Aorta (tissue), 5 donors: Measurements from ENCODE around the gene PGP. TPM values are rescaled to one million over a fixed set of nuclear protein-coding genes. Genes with fewer than 3 reads are reported as not detected.

Source experiments
- ATAC-seq: fragments of 200-7000 bp; cut with Tn5 transposase; one replicate; pipeline ENCODE4 v1.9.1; 2022; ENCODE audit warnings: moderate library complexity; ENCODE audit not compliant: low FRiP score
- DNase-seq, 2 donors: peaks; one replicate each; pipeline ENCODE4 v3.0.0-alpha.2; 2020
- H3K27ac ChIP-seq, 2 donors: one replicate each; pipeline ENCODE4 v1.5.1; 2013; ENCODE audit warnings: low read length in 2 of 2, mild to moderate bottlenecking in 2 of 2, moderate library complexity in 2 of 2, control low read depth in 1 of 2, inconsistent platforms in 1 of 2, low read depth in 1 of 2
- H3K27me3 ChIP-seq, 2 donors: one replicate each; pipeline ENCODE4 v1.6.1; 2013; ENCODE audit warnings: control low read depth in 1 of 2, low read length in 1 of 2, mild to moderate bottlenecking in 1 of 2, moderate library complexity in 1 of 2; ENCODE audit not compliant: insufficient read depth in 2 of 2, control insufficient read depth in 1 of 2
- H3K36me3 ChIP-seq, 2 donors: one replicate each; pipeline ENCODE4 v1.6.1; 2013; ENCODE audit warnings: control low read depth in 1 of 2, low read length in 1 of 2, mild to moderate bottlenecking in 1 of 2; ENCODE audit not compliant: insufficient read depth in 2 of 2, control insufficient read depth in 1 of 2
- H3K4me1 ChIP-seq, 2 donors: one replicate each; pipeline ENCODE4 v1.6.1; 2013; ENCODE audit warnings: low read length in 2 of 2, control low read depth in 1 of 2, mild to moderate bottlenecking in 1 of 2, moderate library complexity in 1 of 2; ENCODE audit not compliant: insufficient read depth in 2 of 2, control insufficient read depth in 1 of 2
- H3K4me3 ChIP-seq, 2 donors: one replicate each; pipeline ENCODE4 v1.5.1; 2013; ENCODE audit warnings: low read length in 2 of 2, control low read depth in 1 of 2, mild to moderate bottlenecking in 1 of 2
- H3K9me3 ChIP-seq: one replicate; pipeline ENCODE4 v1.6.1; 2013; ENCODE audit warnings: mild to moderate bottlenecking, low read length; ENCODE audit not compliant: control insufficient read depth
- WGBS, 2 donors: extraction: QIAGEN DNeasy Blood & Tissue Kit; methylation state at CpG; one replicate each; pipeline ENCODE4 v1.1.7; 2013; 5-methylcytosine and 5-hydroxymethylcytosine counted together
- intact Hi-C, 2 donors: fragments of 100-400 bp; cut with DNase I; formaldehyde crosslinking; loops; one replicate each; pipeline versions ENCODE4 v1.14.2 to v1.15.0; 2022
- polyA plus RNA-seq, 2 donors: library from polyadenylated mRNA; stranded (reverse); fragments of 200-250 nt; gene quantifications; one replicate each; pipeline ENCODE4 v1.2.3, GENCODE V29; 2013
- total RNA-seq, 2 donors: library from RNA; stranded (reverse); fragmentation: NEBNext Ultra II Directional; extraction: Animal tissue kit (Norgen Biotek cat#: 25700); gene quantifications; one replicate each; pipeline ENCODE4 v1.2.1, GENCODE V29; 2021
- donor health status: healthy with polysubstance abuse.
- donor health status: Bipolar disorder and iron deficiency.
- donor health status: DM: no; HTN: no; CAD: no.
- donor health status: DM: no; HTN: no; CAD: no.
- donor health status: DM: yes; HTN: yes; CAD: no.

Gene PGP
- total and polyA plus RNA-seq, 4 donors = 7.3 to 15.4 (median 9.0) TPM

- no peaks in the 10 kb centered on the region for H3K9me3 ChIP-seq
- H3K4me1 ChIP-seq = no peaks in the 10 kb centered on the region
- no peaks in the 10 kb centered on the region for H3K27me3 ChIP-seq
- ATAC-seq = no peak
- no peak for DNase-seq
- H3K4me3 ChIP-seq = no peak overlapping the region
- peaks cover 0 to 9% of the 10 kb centered on the region in 2 donors for H3K36me3 ChIP-seq
- H3K27ac ChIP-seq = no peak overlapping the region
- 89 to 91% methylated on average over 12 of the region's 12 CpGs for WGBS, 2 donors
- intact Hi-C loops = no loop called here
Observed at GRCh38 chr16:2229091-2229490, 14.5 kb upstream of the PGP start.

- Histone ChIP-seq H3K4me3 (no peak overlapping the region), H3K4me1 (no peaks in the 10 kb centered on the region), H3K27me3 (no peaks in the 10 kb centered on the region), H3K9me3 (no peaks in the 10 kb centered on the region), H3K27ac (no peak overlapping the region), H3K36me3 (peaks cover 0 to 8% of the 10 kb centered on the region in 2 donors)
- DNase-seq = no peak
- ATAC-seq = no peak
- 89 to 92% methylated on average over 21 to 25 of the region's 25 CpGs for WGBS, 2 donors
- intact Hi-C loops = no loop called here
Observed at GRCh38 chr16:2228161-2228824, 13.7 kb upstream of the PGP start.

GRCh38 chr16:2226918-2227317 lies 12.3 kb upstream of the PGP start:
- H3K27me3 ChIP-seq = no peaks in the 10 kb centered on the region
- peaks cover 0 to 8% of the 10 kb centered on the region in 2 donors for H3K36me3 ChIP-seq
- H3K27ac ChIP-seq = no peak overlapping the region
- ATAC-seq (no peak), DNase-seq (no peak)
- H3K9me3 ChIP-seq = no peaks in the 10 kb centered on the region
- intact Hi-C loops = no loop called here
- 85 to 88% methylated on average over 6 of the region's 6 CpGs for WGBS, 2 donors
- no peak overlapping the region for H3K4me3 ChIP-seq
- no peaks in the 10 kb centered on the region for H3K4me1 ChIP-seq

- H3K4me3 ChIP-seq = no peak overlapping the region
- intact Hi-C loops = no loop called here
- peaks cover 0 to 8% of the 10 kb centered on the region in 2 donors for H3K36me3 ChIP-seq
- WGBS, 2 donors = 66 to 67% methylated on average over 9 of the region's 9 CpGs
- ATAC-seq (no peak), DNase-seq (no peak)
- H3K27ac ChIP-seq = no peak overlapping the region
- H3K27me3 ChIP-seq = no peaks in the 10 kb centered on the region
- H3K9me3 ChIP-seq = no peaks in the 10 kb centered on the region
- no peaks in the 10 kb centered on the region for H3K4me1 ChIP-seq
Observed at GRCh38 chr16:2226245-2226793, 11.7 kb upstream of the PGP start.

GRCh38 chr16:2223942-2224486 lies 9.4 kb upstream of the PGP start:
- H3K27me3 ChIP-seq = no peaks in the 10 kb centered on the region
- ATAC-seq = peak; percentile 65
- peak overlapping the region; percentile 43 to 82 for H3K4me3 ChIP-seq
- DNase-seq = peak in 1 of 2 donors; percentile 68
- H3K36me3 ChIP-seq = peaks cover 0 to under 1% of the 10 kb centered on the region in 2 donors
- no peak overlapping the region for H3K27ac ChIP-seq
- intact Hi-C loops = loop anchor here in 1 of 2 donors (1.0 to 2.0 kb wide), 3 partner anchors 10 to 69 kb away; partner anchors contain the start of genes ECI1, PGP and TRAF7
- H3K9me3 ChIP-seq = no peaks in the 10 kb centered on the region
- 6 to 7% methylated on average over 15 to 22 of the region's 22 CpGs for WGBS, 2 donors
- H3K4me1 ChIP-seq = no peaks in the 10 kb centered on the region

GRCh38 chr16:2223221-2223941 lies 8.7 kb upstream of the PGP start, which contains the start of gene E4F1:
Gene E4F1 (plus strand): TSS chr16:2223591. CDS start chr16:2223614, 23 bp downstream.
- intact Hi-C loops = loop anchor here in 1 of 2 donors (1.0 to 2.0 kb wide), 3 partner anchors 9 to 68 kb away; partner anchors contain the start of genes ECI1, PGP and TRAF7
- ATAC-seq = peak; percentile 99
- no peaks in the 10 kb centered on the region for H3K4me1 ChIP-seq

GRCh38 chr16:2216330-2216729 lies 1.7 kb upstream of the PGP start:
- no peaks in the 10 kb centered on the region for H3K4me1 ChIP-seq
- H3K27ac ChIP-seq = no peak overlapping the region
- intact Hi-C loops = no loop called here
- no peaks in the 10 kb centered on the region for H3K27me3 ChIP-seq
- no peaks in the 10 kb centered on the region for H3K36me3 ChIP-seq
- DNase-seq (no peak), ATAC-seq (no peak)
- no peak overlapping the region for H3K4me3 ChIP-seq
- 93 to 94% methylated on average over 4 of the region's 4 CpGs for WGBS, 2 donors
- H3K9me3 ChIP-seq = no peaks in the 10 kb centered on the region

More at GRCh38 chr16:2223221-2223941, 8.7 kb upstream of the PGP start, which contains the start of gene E4F1:
- Histone ChIP-seq H3K27ac (no peak within 1 kb of the TSS), H3K4me3 (peak within 1 kb of the TSS; percentile 43 to 82), H3K27me3 (no peaks in the 10 kb centered on the region), H3K9me3 (no peaks in the 10 kb centered on the region), H3K36me3 (no peaks in the 10 kb centered on the region)
- DNase-seq = peak; percentile 100
- WGBS, 2 donors = 0% methylated on average over 74 to 82 of the region's 82 CpGs

- no peaks in the 10 kb centered on the region for H3K36me3 ChIP-seq
- DNase-seq (peak in 1 of 2 donors; percentile 54), ATAC-seq (no peak)
- 1% methylated on average over 61 to 98 of the region's 98 CpGs for WGBS, 2 donors
- intact Hi-C loops = loop anchor here in 1 of 2 donors (1.0 kb wide), 1 partner anchor 9 kb away; the partner anchor contains the start of gene E4F1
- no peaks in the 10 kb centered on the region for H3K27me3 ChIP-seq
- no peaks in the 10 kb centered on the region for H3K9me3 ChIP-seq
- peak overlapping the region; percentile 29 to 73 for H3K27ac ChIP-seq
- peak overlapping the region; percentile 61 to 74 for H3K4me3 ChIP-seq
- H3K4me1 ChIP-seq = no peaks in the 10 kb centered on the region
Observed at GRCh38 chr16:2213817-2214718, 572 bp downstream of the PGP start.
